Measurements from ENCODE around the gene FANCC. TPM values are rescaled to one million over a fixed set of nuclear protein-coding genes. Genes with fewer than 3 reads are reported as not detected.

Gene FANCC
- total RNA-seq, 1 experiment from 2014 or later: 19.4 TPM

- no peak for DNase-seq (ENCODE audit: low read depth, low spot score)
- Histone ChIP-seq H3K4me2 (ENCODE audit: low read length) (no peak overlapping the region), H3K9ac (ENCODE audit: low read length) (no peak overlapping the region), H3K9me3 (ENCODE audit: control insufficient read depth in 1 of 2, insufficient read depth in 1 of 2, low read depth in 1 of 2, low read length in 2 of 2) (no peaks in the 10 kb centered on the region), H2AFZ (ENCODE audit: low read depth, low read length, poor library complexity, severe bottlenecking) (no peak overlapping the region), H3K79me2 (ENCODE audit: insufficient read depth, low read length) (peaks cover 4% of the 10 kb centered on the region; the same call in 1 of the 2 replicates), H3K4me3 (replicated peaks in 1 of 2; ENCODE audit: low read depth in 1 of 2, low read length in 2 of 2) (no peak overlapping the region), H3K4me1 (ENCODE audit: control insufficient read depth in 1 of 2, insufficient read depth in 2 of 2, low read length in 2 of 2) (no peaks in the 10 kb centered on the region), H3K27ac (ENCODE audit: low read depth, low read length) (no peak overlapping the region), H3K9me2 (ENCODE audit: insufficient read depth) (no peaks in the 10 kb centered on the region), H4K20me1 (ENCODE audit: insufficient read depth) (no peaks in the 10 kb centered on the region), H3K36me3 (ENCODE audit: control insufficient read depth in 1 of 2, insufficient read depth in 2 of 2, low read length in 2 of 2) (no peaks in the 10 kb centered on the region), H3K27me3 (ENCODE audit: insufficient read depth, low read length) (no peaks in the 10 kb centered on the region)
- ChIA-PET POLR2A (no interaction called here), RAD21 (ENCODE audit: low non-redundant PET in 1 of 2, low total read pairs in 2 of 2, uncharacterized antibody in 2 of 2, unreplicated experiment in 2 of 2) (no interaction called here), CTCF (no interaction called here)
- intact Hi-C loops (cut with micrococcal nuclease): no loop called here
- no peak for ATAC-seq
- no peak for TF ChIP-seq EZH2phosphoT487 (IDR thresholded peaks at IDR 0.05; ENCODE audit: borderline replicate concordance)
- BruUV-seq (replicated peaks): no TSS peak
Measured at GRCh38 chr9:95261890-95262289, 55.6 kb downstream of the FANCC start.

GRCh38 chr9:95250462-95251221 is 66.9 kb downstream of the FANCC start:
- Histone ChIP-seq H3K36me3 (ENCODE audit: control insufficient read depth in 1 of 2, insufficient read depth in 2 of 2, low read length in 2 of 2) (no peaks in the 10 kb centered on the region; a peak in 1 of 4 replicates), H3K4me2 (ENCODE audit: low read length) (no peak overlapping the region), H3K27me3 (ENCODE audit: insufficient read depth, low read length) (no peaks in the 10 kb centered on the region), H3K4me1 (ENCODE audit: control insufficient read depth in 1 of 2, insufficient read depth in 2 of 2, low read length in 2 of 2) (no peaks in the 10 kb centered on the region), H3K9me2 (ENCODE audit: insufficient read depth) (no peaks in the 10 kb centered on the region), H3K79me2 (ENCODE audit: insufficient read depth, low read length) (peaks cover 4% of the 10 kb centered on the region; the same call in 1 of the 2 replicates), H3K9ac (ENCODE audit: low read length) (no peak overlapping the region), H3K9me3 (ENCODE audit: control insufficient read depth in 1 of 2, insufficient read depth in 1 of 2, low read depth in 1 of 2, low read length in 2 of 2) (no peaks in the 10 kb centered on the region), H3K27ac (ENCODE audit: low read depth, low read length) (no peak overlapping the region), H3K4me3 (replicated peaks in 1 of 2; ENCODE audit: low read depth in 1 of 2, low read length in 2 of 2) (no peak overlapping the region), H2AFZ (ENCODE audit: low read depth, low read length, poor library complexity, severe bottlenecking) (no peak overlapping the region), H4K20me1 (ENCODE audit: insufficient read depth) (0 out of 2 replicates have a peak, but pooled peaks cover 3% of the 10 kb centered on the region)
- RAD21 ChIA-PET (ENCODE audit: low non-redundant PET in 1 of 2, low total read pairs in 2 of 2, uncharacterized antibody in 2 of 2, unreplicated experiment in 2 of 2): no interaction called here
- CTCF ChIA-PET: no interaction called here
- no peak for DNase-seq (ENCODE audit: low read depth, low spot score)
- POLR2A ChIA-PET: no interaction called here
- no TSS peak for BruUV-seq (replicated peaks)
- intact Hi-C loops (cut with micrococcal nuclease): no loop called here
- TF ChIP-seq EGR1 (IDR thresholded peaks at IDR 0.05; ENCODE audit: low read depth) (no peak), CEBPB (IDR thresholded peaks at IDR 0.05; ENCODE audit: low read depth) (no peak), EZH2 (IDR thresholded peaks at IDR 0.05) (no peak), CTCF (IDR thresholded peaks at IDR 0.05 in 2 of 3, conservative IDR thresholded peaks at IDR 0.05 in 1 of 3; ENCODE audit: borderline replicate concordance in 1 of 3, insufficient read depth in 1 of 3, low read depth in 2 of 3, low read length in 2 of 3) (no peak), REST (IDR thresholded peaks at IDR 0.05; ENCODE audit: low read depth) (no peak), POLR2AphosphoS5 (IDR thresholded peaks at IDR 0.05; ENCODE audit: low read depth, low read length) (no peak)
- ATAC-seq: no peak
